ENCODE results near the gene NUMA1. TPM values are rescaled to one million over a fixed set of nuclear protein-coding genes. Genes with fewer than 3 reads are reported as not detected.
A peak's percentile ranks its signal among the peaks of the same experiment; 100 is the strongest.

The NUMA1 gene
- total and polyA plus RNA-seq, 9 of the 15 experiments (the other 6 are each of a cell fraction or from before 2014, with no cell fraction given), result 4.1 to 104 (median 51.2) TPM

DNA sequence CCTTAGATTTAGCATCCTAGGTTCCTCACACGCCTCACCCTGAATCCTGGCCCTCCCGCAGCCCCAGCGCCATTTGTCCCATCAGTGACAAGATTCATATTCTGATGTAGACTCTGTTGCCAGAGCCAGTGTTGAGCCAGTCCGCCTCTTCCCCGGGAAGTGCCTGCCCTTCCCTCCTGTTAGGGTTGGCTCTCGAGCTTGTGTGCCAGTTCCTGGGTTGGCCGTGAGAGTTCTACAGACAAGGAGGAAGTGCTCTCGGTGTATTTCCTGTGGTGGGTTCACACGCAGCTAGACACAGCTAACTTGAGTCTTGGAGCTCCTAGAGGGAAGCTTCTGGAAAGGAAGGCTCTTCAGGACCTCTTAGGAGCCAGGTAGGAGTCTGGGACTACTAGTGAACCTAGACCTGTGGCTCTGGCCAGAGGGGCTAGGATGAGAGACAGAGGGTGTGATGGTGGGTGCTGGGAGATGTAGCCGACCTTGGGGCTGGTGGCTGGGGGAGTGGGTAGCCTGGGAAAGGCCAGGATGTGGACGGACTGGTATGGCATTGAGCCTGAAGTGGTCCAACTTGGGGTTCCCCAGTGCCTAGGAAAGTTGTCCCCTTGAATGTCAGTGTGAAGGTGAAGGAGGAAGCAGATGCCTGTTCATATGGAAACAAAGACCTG, 81.6 kb downstream of the NUMA1 start, which contains the start of gene IL18BP:
Gene IL18BP, plus strand, starts transcription at position 261 of the 662 bp plus-strand sequence. CDS start 1,076 bp downstream, outside the sequence.
- peaks cover 14% of the 10 kb centered on the region for H3K9me1 ChIP-seq (ENCODE audit: control insufficient read depth, insufficient read depth, low read length)
- in situ Hi-C loops (cut with MboI), result no loop called here
- H3K4me2 ChIP-seq (ENCODE audit: insufficient read depth, low read length), result peak within 1 kb of the TSS; percentile 42; the same call in 1 of the 2 replicates
- WGBS (ENCODE audit: insufficient coverage, low coverage, missing lambda C conversion rate), result 83% methylated on average over 8 of the region's 11 CpGs
- no peak within 1 kb of the TSS for H3K4me3 ChIP-seq
- ChIA-PET CTCF (ENCODE audit: low intra/inter-chr PET ratio) (no interaction called here), POLR2A (interaction anchor here (0.6 to 2.1 kb wide), 5 partner anchors 11 to 376 kb away, joined by 3 to 10 read pairs (median 4); no protein-coding TSS in a partner anchor)
- ATAC-seq (no peak), FAIRE-seq (no peak), DNase-seq (ENCODE audit: extremely low read depth in 1 of 4, low spot score in 3 of 4) (no peak)
- no peaks in the 10 kb centered on the region for H3K79me2 ChIP-seq (ENCODE audit: control insufficient read depth, insufficient read depth, low read length)
- H2AFZ ChIP-seq (ENCODE audit: low read depth, low read length), result no peak within 1 kb of the TSS
- no TSS peak for BruUV-seq (replicated peaks)
- H3K9ac ChIP-seq (ENCODE audit: insufficient read depth in 1 of 2, low read depth in 2 of 2, low read length in 2 of 2), result peak within 1 kb of the TSS; percentile 30 to 59; a peak in 2 of 4 replicates
- intact Hi-C loops (cut with micrococcal nuclease), result loop anchor here (5.0 kb wide), 1 partner anchor 136 kb away; no protein-coding TSS in a partner anchor
- no peaks in the 10 kb centered on the region for H3K9me3 ChIP-seq (replicated peaks; ENCODE audit: control insufficient read depth, insufficient read depth, low read depth, low read length)
- peak within 1 kb of the TSS; percentile 34 for H3K27ac ChIP-seq (ENCODE audit: extremely low read depth, low read depth, low read length)
- peaks cover 48 to 73% of the 10 kb centered on the region in 2 experiments for H3K4me1 ChIP-seq (replicated peaks in 1 of 2; ENCODE audit: control insufficient read depth in 2 of 2, insufficient read depth in 2 of 2, low read length in 2 of 2)
- H4K20me1 ChIP-seq (replicated peaks; ENCODE audit: control insufficient read depth, insufficient read depth, low read length), result peaks cover 10% of the 10 kb centered on the region
- no peaks in the 10 kb centered on the region for H3K27me3 ChIP-seq (ENCODE audit: control insufficient read depth in 2 of 2, insufficient read depth in 2 of 2, low read length in 2 of 2)
- peaks cover 59% of the 10 kb centered on the region; the same call in 2 of the 3 replicates for H3K36me3 ChIP-seq (ENCODE audit: control insufficient read depth, insufficient read depth, low read length)
- TF ChIP-seq SPI1 (IDR thresholded peaks at IDR 0.05; ENCODE audit: borderline replicate concordance, low read depth, low read length) (peak; percentile 28; the same call in 1 of the 2 replicates), POLR2A (conservative IDR thresholded peaks at IDR 0.05) (0 out of 2 replicates have a peak, but pooled peaks have one; percentile 12), ETS2 (tag; IDR thresholded peaks at IDR 0.05; ENCODE audit: borderline replicate concordance, poor library complexity, severe bottlenecking) (no peak)

DNA sequence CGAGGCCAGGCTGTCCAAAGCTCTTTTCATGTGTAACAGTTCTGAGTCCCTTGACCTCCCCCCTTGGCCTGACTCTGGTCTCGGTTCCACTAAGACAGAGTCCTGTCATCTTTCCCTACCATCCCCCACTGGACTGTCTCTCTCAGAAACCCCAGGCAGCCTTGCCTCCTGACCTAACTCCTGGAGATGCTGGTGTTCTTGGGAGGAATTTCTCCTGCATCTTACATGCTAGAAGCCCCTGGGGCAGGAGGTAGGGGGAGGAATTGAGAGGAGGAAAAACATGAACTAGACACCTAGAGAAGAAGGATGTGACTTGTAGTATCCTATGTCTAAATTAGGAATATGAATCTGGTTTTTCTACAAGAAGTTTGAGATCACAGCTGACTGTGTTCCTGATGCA, 82.3 kb downstream of the NUMA1 start:
- no peak for FAIRE-seq
- ChIA-PET CTCF (ENCODE audit: low intra/inter-chr PET ratio) (no interaction called here), POLR2A (interaction anchor here (0.6 to 1.0 kb wide), 4 partner anchors 12 to 282 kb away, joined by 3 to 4 read pairs (median 3); no protein-coding TSS in a partner anchor)
- no peak overlapping the region for H3K27ac ChIP-seq (ENCODE audit: extremely low read depth, low read depth, low read length)
- 80% methylated on average over 1 of the region's 2 CpGs for WGBS (ENCODE audit: insufficient coverage, low coverage, missing lambda C conversion rate)
- no peak for ATAC-seq
- no TSS peak for BruUV-seq (replicated peaks)
- no peak overlapping the region for H3K4me2 ChIP-seq (ENCODE audit: insufficient read depth, low read length)
- H3K9ac ChIP-seq (ENCODE audit: insufficient read depth in 1 of 2, low read depth in 2 of 2, low read length in 2 of 2), result no peak overlapping the region; a peak in 1 of 4 replicates
- H3K36me3 ChIP-seq (ENCODE audit: control insufficient read depth, insufficient read depth, low read length), result peaks cover 54% of the 10 kb centered on the region
- no peaks in the 10 kb centered on the region for H3K79me2 ChIP-seq (ENCODE audit: control insufficient read depth, insufficient read depth, low read length)
- H3K9me1 ChIP-seq (ENCODE audit: control insufficient read depth, insufficient read depth, low read length), result peaks cover 14% of the 10 kb centered on the region
- in situ Hi-C loops (cut with MboI) (no loop called here), intact Hi-C loops (cut with micrococcal nuclease) (loop anchor here (5.0 kb wide), 1 partner anchor 136 kb away; no protein-coding TSS in a partner anchor)
- H3K9me3 ChIP-seq (replicated peaks; ENCODE audit: control insufficient read depth, insufficient read depth, low read depth, low read length), result no peaks in the 10 kb centered on the region
- H2AFZ ChIP-seq (ENCODE audit: low read depth, low read length), result no peak overlapping the region
- no peaks in the 10 kb centered on the region for H3K27me3 ChIP-seq (ENCODE audit: control insufficient read depth in 2 of 2, insufficient read depth in 2 of 2, low read length in 2 of 2)
- H4K20me1 ChIP-seq (replicated peaks; ENCODE audit: control insufficient read depth, insufficient read depth, low read length), result peaks cover 10% of the 10 kb centered on the region
- H3K4me1 ChIP-seq (replicated peaks in 1 of 2; ENCODE audit: control insufficient read depth in 2 of 2, insufficient read depth in 2 of 2, low read length in 2 of 2), result peaks cover 44 to 68% of the 10 kb centered on the region in 2 experiments
- no peak for TF ChIP-seq DACH1 (IDR thresholded peaks at IDR 0.05; ENCODE audit: partially characterized antibody)
- no peak overlapping the region for H3K4me3 ChIP-seq
- DNase-seq (ENCODE audit: extremely low read depth in 1 of 4, low spot score in 3 of 4), result no peak

All from K562 (cell line).